HFFc6 (cell line): ENCODE data around the gene SH3PXD2A. TPM values are rescaled to one million over a fixed set of nuclear protein-coding genes. Genes with fewer than 3 reads are reported as not detected.

ENCODE experiments used
- DNase-seq: peaks from one replicate; pipeline ENCODE4 v3.0.0-alpha.2; 2018
- H3K27ac Mint-ChIP-seq: 2 replicates; pipeline ENCODE4 v1.8.0; 2020; ENCODE audit warnings: mild to moderate bottlenecking, mixed read lengths
- H3K27me3 Mint-ChIP-seq: 2 replicates; pipeline ENCODE4 v1.8.0; 2021; ENCODE audit warnings: mild to moderate bottlenecking, moderate library complexity, mixed read lengths; ENCODE audit not compliant: insufficient read depth
- H3K36me3 Mint-ChIP-seq: 2 replicates; pipeline ENCODE4 v1.8.0; 2021; ENCODE audit warnings: low read depth, mixed read lengths
- H3K4me1 Mint-ChIP-seq: 2 replicates; pipeline ENCODE4 v1.8.0; 2020; ENCODE audit warnings: low read depth, mixed read lengths
- H3K4me3 Mint-ChIP-seq: 2 replicates; pipeline ENCODE4 v1.8.0; 2020; ENCODE audit warnings: mild to moderate bottlenecking, moderate library complexity, mixed read lengths
- H3K9me3 Mint-ChIP-seq: 2 replicates; pipeline ENCODE4 v1.8.0; 2020; ENCODE audit warnings: mild to moderate bottlenecking, mixed read lengths
- total RNA-seq, 6 experiments: library from RNA; stranded (reverse); fragmentation: NEBNext Ultra II Directional; extraction: Animal tissue kit (Norgen Biotek cat#: 25700); gene quantifications; 2 replicates in 1 of 6; 3 replicates in 5 of 6; pipeline ENCODE4 v1.2.3, GENCODE V29; 2021
- TF ChIP-seq, protein P1 (sequence below): fragments of 200-600 bp; sonication (generic); IDR thresholded peaks from 2 replicates; pipeline ENCODE4 v1.5.0; 2021; ENCODE audit warnings: antibody characterized with exemption, mild to moderate bottlenecking

The SH3PXD2A gene
- total RNA-seq, 6 experiments from 2014 or later: 75.5 to 113 (median 81.1) TPM

DNA sequence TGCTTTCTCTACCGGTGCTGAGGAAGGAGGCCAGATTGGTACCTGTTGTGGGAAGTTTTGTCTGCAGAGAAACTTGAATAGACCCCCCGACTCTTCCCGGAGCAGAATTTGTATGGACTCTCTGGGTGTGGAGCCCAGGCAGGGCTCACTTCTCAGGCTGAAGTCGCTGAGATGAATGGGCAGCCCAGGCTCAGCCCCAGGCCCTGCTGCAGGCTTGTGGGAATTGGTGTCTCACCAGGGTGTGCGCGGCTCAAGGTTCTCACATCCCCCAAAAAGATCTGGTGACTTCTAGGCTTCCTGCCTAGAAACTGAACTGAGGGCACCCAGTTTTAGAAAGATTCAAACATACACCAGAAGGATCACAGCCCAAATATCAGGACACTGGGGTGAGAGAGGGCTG, 258.4 kb downstream of the SH3PXD2A start:
- no peak for DNase-seq

DNA sequence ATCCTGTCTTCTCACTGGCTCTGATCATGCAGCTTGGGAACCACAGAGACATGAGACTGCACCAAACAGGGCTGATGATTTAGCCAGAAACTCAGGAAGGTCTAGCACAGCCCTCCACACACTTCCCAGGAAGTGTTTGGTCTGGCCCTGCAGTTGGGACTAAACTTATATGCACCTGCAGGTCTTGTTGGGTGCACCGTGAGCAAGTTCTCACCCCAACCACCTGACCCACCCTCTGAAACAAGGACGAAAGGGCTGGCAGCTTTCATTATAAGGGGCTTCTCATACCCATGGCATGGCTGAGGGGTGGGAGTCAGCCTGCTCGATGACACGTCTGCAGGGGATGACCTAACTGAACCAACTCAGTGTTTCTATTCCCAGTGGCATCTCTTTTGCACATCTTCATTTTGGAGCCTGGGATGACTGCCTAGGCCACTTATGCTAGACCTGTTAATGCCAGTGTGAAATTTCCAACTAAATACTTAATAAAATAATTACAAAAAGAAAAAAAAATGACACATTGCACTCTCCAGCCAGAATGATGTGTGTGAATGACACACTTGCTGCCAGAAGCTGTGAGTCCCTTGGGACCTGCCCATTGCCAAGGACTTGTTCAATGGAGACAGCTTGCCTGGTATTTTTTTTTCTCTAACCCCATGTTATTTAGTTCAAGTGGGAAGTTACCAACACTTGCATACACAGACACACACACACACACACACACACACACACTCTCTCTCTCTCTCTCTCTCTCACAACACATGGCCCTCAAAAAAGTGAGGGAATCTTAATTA, 259.2 kb downstream of the SH3PXD2A start:
- TF ChIP-seq, protein P1, sequence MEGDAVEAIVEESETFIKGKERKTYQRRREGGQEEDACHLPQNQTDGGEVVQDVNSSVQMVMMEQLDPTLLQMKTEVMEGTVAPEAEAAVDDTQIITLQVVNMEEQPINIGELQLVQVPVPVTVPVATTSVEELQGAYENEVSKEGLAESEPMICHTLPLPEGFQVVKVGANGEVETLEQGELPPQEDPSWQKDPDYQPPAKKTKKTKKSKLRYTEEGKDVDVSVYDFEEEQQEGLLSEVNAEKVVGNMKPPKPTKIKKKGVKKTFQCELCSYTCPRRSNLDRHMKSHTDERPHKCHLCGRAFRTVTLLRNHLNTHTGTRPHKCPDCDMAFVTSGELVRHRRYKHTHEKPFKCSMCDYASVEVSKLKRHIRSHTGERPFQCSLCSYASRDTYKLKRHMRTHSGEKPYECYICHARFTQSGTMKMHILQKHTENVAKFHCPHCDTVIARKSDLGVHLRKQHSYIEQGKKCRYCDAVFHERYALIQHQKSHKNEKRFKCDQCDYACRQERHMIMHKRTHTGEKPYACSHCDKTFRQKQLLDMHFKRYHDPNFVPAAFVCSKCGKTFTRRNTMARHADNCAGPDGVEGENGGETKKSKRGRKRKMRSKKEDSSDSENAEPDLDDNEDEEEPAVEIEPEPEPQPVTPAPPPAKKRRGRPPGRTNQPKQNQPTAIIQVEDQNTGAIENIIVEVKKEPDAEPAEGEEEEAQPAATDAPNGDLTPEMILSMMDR: no peak
- Mint-ChIP-seq H3K4me1 (peaks cover 22% of the 10 kb centered on the region), H3K27me3 (peaks cover 20% of the 10 kb centered on the region), H3K27ac (no peak overlapping the region), H3K9me3 (no peaks in the 10 kb centered on the region), H3K4me3 (peak overlapping the region; percentile 9; the same call in 1 of the 2 replicates), H3K36me3 (no peaks in the 10 kb centered on the region)
- no peak for DNase-seq

More for the DNA sequence above, 258.4 kb downstream of the SH3PXD2A start:
- peaks cover 21% of the 10 kb centered on the region for H3K27me3 Mint-ChIP-seq
- H3K27ac Mint-ChIP-seq: no peak overlapping the region
- TF ChIP-seq, protein P1: no peak
- no peak overlapping the region for H3K4me3 Mint-ChIP-seq
- peaks cover 22% of the 10 kb centered on the region for H3K4me1 Mint-ChIP-seq
- no peaks in the 10 kb centered on the region for H3K9me3 Mint-ChIP-seq
- H3K36me3 Mint-ChIP-seq: no peaks in the 10 kb centered on the region

DNA sequence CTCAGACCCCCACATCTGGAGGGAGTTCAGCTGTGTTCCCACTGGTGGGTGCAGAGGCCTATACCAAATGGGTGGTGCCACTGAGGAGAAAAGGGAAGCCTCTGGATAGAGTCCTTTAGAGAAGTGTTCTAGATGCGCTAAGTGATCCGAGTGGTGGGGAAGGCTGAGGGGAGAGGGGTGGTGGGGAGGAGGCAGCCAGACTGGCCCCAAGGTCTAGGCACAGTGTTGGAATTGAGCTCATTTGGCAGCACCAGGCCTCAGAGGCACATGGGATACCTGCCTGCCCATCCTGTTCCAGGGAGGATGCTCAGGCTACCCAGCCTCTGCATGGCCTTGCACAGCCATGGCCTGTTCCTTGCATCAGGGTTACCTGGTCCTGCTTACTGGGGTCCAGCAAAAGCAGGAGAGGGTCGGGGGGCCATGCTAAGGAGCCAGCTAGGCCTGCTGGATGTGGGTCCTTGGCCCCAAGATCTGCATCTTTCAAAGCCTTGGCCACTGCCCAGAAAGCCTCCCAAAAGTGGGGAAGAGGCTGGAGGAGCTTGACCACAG, 262.3 kb downstream of the SH3PXD2A start:
- Mint-ChIP-seq H3K9me3 (no peaks in the 10 kb centered on the region; the same call in 1 of the 2 replicates), H3K27ac (no peak overlapping the region), H3K4me1 (no peaks in the 10 kb centered on the region; the same call in 1 of the 2 replicates), H3K27me3 (peaks cover 24% of the 10 kb centered on the region), H3K36me3 (peaks cover 4% of the 10 kb centered on the region; the same call in 1 of the 2 replicates), H3K4me3 (no peak overlapping the region)
- TF ChIP-seq, protein P1: peak; percentile 41; the same call in 1 of the 2 replicates
- DNase-seq: no peak

DNA sequence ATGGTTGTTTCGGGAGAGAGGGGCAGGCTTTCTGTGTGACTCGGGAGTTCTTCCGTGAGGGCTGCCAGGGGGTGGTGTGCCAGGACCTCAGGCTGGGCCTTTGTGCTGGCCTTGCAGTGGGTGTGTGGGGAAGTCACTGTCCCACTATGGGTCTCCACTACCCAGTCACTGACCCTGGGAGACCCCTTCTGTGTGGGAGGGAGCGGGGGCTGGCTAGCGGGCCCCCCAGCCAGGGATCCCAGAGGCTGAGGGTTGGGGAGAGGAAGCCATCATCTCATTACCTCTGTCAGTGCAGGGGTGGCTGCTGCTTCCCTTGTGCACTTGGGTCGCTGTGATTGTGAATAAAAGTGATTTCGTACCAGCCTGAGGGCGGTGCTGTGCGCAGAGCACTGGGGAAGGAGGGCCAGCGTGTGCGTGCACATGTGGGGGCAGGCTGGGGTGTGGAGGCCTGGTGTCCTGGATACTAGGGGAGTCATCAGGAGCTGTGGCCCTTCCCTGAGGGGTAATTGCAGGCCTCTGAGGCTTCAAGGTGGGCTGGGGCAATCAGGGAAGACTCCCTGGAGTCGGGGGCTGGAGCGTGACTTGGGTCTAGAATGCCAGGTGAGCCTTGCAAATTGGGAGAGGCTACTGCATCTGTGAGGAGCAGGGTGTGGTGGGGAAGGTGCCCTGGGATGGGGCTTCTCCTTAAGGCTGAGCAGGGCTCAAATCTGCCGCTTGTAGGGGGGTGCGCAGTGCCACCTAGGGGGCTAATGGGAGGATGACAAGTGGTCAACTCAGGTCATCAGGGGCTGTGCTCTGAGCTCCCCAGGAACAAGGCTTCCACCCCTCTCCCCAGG, 263.0 kb downstream of the SH3PXD2A start:
- DNase-seq: no peak
- no peaks in the 10 kb centered on the region; the same call in 1 of the 2 replicates for H3K4me1 Mint-ChIP-seq
- peaks cover 24% of the 10 kb centered on the region for H3K27me3 Mint-ChIP-seq
- no peak overlapping the region for H3K27ac Mint-ChIP-seq
- peaks cover 6% of the 10 kb centered on the region for H3K9me3 Mint-ChIP-seq
- H3K4me3 Mint-ChIP-seq: peak overlapping the region; percentile 5; the same call in 1 of the 2 replicates
- peaks cover 9% of the 10 kb centered on the region; the same call in 1 of the 2 replicates for H3K36me3 Mint-ChIP-seq
- TF ChIP-seq, protein P1: peak; percentile 83

DNA sequence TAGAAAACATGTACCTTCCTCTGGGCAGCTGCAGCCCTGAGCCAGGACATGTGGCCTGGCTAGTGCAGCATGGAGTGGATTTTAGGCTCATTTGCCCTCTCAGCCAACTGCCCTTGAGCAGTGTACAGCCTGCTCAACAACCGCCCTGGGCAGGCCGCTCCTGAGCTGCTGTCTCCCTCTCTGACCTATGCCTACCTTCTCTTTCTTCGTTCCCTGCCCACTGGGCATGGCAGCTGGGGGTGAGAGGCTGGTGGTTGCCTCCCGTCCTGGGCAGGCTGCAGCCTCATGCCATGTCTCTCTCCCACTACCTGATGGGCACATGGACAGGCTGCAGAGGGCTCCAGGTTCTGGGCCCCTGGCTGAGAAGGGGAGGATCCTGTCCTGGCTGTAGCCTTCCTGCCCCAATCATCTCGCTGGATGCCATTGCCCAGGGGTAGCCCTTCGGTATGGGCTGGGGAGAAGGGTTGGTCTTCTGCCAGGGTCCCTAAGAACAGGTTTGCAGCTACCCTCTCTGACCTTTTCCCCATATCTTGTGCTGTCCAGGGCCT, 264.6 kb downstream of the SH3PXD2A start:
- Mint-ChIP-seq H3K27ac (no peak overlapping the region), H3K36me3 (peaks cover 10% of the 10 kb centered on the region; the same call in 1 of the 2 replicates), H3K9me3 (peaks cover 15% of the 10 kb centered on the region), H3K27me3 (peaks cover 24% of the 10 kb centered on the region), H3K4me1 (no peaks in the 10 kb centered on the region), H3K4me3 (no peak overlapping the region)
- TF ChIP-seq, protein P1: no peak
- no peak for DNase-seq
